HUDEP-2 (cell line): ENCODE results near the gene PTPRJ.

Experiments used
- DNase-seq, 76 experiments: peaks; one replicate each; lab custom pipeline; 2025; ENCODE audit not compliant: unreplicated experiment in 76 of 76; lab: John Stamatoyannopoulos, UW

Gene PTPRJ

GRCh38 chr11:48056325-48057183 lies 76.2 kb downstream of the PTPRJ start:
- no peak for DNase-seq

DNA sequence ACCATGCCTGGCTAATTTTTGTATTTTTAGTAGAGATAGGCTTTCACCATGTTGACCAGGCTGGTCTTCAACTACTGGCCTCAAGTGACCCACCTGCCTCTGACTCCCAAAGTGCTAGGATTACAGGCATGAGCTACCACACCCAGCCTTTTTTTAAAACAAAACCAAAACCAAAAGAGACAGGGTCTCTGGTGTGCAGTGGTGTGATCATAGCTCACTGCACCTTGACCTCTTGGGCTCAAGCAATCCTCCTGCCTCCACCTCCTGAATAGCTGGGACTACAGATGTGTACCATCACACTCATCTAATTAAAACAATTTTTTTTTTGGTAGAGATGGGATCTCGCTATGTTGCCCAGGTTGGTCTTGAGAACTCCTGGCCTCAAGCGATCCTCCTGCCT lies 77.7 kb downstream of the PTPRJ start:
- no peak for DNase-seq

DNA sequence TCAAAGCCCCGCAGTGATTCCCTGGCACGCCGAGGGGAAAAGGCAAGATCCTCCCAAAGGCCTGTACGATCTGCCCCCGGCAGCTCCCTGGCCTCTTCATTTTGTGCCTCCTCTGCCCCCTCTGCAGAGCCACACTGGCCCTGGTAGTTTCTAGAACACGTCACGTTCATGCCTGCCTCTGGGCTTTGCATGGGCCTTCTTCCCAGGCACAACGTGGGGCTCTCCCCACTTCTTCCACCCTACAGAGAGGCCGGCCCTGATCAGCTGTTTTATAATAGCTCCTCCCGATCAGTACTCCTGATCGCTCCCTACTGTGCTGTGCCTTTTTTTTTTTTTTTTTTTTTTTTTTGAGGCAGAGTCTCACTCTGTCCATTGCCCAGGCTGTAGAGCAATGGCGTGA lies 78.4 kb downstream of the PTPRJ start:
- DNase-seq = no peak

GRCh38 chr11:48062649-48063048 lies 82.3 kb downstream of the PTPRJ start:
- no peak for DNase-seq

- DNase-seq = no peak
These were observed 83.1 kb downstream of the PTPRJ start for GRCh38 chr11:48063424-48063978.

DNA sequence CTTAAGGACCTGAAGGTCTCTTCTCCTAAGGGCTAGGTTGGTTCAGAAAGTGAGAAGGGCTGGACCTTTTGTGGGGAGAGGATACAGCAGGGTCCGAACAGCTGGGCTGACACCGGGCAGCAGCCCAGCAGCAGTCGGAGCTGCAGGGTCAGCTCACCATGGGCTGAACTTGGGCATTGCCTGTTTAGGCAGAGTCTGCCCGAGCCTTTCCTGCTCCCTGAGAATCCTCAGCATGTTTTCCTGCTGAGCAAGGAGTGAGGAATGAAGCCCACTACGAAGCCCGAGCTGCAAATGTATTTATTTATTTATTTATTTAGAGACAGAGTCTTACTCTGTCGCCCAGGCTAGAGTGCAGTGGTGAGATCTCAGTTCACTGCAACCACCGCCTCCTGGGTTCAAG lies 83.9 kb downstream of the PTPRJ start:
- DNase-seq = no peak

GRCh38 chr11:48066881-48067800 lies 86.8 kb downstream of the PTPRJ start:
- no peak for DNase-seq

GRCh38 chr11:48073031-48073861 lies 92.9 kb downstream of the PTPRJ start:
- no peak for DNase-seq

DNA sequence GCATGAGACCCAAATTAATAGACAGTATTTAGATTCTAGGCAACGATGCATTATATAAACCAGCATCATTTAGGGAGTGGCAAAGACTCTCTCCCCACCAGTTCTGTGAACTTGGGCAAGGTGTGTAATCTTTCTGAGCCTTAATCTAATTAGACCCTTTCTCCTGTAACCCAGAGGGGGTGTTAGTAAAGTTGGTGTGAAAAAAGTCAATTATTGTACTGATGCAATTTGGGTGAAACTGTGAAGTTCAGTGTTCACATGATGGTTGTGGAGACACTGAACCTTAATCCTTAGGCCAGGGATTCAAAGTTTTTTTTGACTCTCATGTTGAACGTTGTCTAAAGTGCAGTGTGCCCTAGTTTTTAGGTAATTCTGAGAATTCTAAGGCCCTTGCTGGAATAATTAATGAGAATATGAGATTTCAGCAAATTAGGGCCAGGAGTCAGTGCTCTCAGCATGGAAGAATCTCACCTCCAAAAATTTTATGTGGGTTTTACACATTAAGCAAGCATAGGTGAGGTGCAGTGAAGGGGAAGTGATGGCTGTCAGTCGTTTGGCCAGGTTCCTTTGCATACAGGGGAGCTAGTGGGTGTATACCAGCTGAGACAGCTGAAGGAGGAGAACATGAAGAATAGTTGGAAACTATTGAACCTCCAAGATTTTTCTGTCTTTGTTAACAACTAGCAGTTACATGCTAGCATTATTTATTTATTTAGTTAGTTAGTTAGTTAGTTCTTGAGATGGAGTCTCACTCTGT lies 94.2 kb downstream of the PTPRJ start:
- no peak for DNase-seq

- DNase-seq = no peak
These were observed 95.3 kb downstream of the PTPRJ start for GRCh38 chr11:48075637-48076036.

DNA sequence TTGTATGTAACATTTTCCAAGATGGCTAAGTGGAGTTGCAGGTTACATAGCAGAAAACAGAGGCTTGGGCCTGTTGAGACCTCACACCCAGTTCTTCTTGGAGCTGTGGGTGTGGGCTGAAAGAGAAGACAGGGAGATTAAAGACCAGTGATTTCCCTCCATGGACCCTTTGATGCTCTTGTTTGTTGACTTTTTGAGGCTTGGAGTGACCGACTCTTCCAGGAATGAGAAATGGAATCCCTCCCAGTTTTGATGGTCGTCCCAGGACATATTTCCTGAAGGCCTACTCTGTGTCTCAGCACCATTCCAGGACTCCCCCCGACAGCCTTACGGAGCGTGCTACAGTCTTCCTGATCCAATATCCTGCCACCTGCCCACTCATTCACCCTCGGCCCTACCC lies 96.9 kb downstream of the PTPRJ start:
- DNase-seq = no peak

DNA sequence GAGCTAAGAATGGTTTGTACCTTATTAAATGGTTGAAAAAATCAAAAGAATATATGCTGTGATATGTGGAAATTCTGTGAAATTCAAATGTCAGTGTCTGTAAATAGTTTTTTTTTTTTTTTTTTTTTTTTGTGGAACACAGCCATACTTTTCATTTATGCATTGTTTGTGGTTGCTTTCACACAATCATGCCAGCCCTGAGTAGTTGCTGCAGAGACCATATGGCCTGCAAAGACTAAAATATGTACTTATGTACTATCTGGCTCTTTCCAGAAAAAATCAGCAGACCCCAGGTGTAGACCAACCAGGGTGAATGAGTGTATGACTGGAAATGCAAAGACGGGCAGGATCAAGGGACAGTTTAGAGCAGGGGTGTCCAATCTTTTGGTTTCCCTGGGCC lies 98.3 kb downstream of the PTPRJ start:
- DNase-seq = no peak

DNA sequence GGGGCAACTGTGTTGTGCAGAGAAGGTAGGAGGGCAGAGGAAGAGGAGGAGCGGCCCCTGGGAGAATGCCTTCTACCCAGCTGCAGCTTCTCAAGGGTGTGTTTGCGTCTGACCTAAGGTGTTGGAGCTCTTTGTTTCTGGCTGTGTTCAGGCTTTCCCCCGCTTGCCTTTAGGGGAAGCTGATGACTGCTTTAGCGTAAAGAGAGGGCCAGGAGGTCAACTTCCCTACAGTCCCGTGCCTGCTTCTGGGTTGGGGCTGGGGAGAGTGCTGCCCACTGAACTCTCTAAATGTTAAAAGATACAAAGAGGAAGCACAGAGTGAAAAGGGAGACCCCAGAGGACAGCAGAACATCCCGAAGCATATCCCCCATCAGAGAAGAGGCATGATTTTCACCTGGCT lies 99.2 kb downstream of the PTPRJ start:
- no peak for DNase-seq

- DNase-seq = no peak
These were observed 100.0 kb downstream of the PTPRJ start for GRCh38 chr11:48080301-48080861.

DNA sequence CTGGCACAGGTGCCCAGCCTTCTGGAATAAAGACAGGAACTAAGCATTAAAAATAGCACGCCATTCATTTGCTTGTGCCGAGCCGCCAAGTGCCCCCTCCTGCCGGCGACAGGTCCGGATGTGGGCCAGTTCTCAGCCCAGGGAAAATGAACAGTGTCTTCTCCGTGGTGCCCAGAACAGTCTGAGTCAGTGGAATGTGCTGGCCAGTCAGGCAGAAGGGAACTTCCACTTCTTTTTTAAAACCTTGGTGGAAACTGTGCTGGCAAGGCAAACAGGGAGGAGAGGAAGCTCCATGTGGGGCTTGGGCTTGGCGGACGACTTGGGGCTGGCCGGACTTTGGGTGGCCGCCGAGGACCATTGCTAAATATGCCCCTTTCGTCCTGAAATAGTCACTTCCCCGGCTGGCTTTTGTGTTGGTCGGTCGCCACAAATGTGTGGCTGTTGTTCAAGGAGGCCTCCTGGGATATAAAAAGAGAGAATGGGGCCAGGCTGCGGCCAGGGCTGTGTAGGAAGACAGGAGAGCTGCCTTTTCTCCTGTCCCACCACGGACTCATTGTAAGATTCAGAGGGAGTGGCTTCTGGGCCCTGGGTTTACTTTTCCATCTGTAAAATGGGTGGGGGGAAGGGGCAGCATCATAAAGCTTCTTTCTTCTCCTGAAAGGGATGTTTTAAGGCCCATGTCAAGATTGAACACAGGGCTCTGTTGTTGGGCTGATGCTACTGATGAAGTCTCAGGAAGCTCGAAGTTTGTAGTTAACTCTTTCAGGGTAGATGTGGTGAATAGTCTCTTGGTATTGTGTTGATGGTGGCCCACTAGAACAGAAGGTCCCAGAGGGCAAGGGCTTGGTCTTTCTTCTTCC lies 101.0 kb downstream of the PTPRJ start:
- DNase-seq = no peak

DNA sequence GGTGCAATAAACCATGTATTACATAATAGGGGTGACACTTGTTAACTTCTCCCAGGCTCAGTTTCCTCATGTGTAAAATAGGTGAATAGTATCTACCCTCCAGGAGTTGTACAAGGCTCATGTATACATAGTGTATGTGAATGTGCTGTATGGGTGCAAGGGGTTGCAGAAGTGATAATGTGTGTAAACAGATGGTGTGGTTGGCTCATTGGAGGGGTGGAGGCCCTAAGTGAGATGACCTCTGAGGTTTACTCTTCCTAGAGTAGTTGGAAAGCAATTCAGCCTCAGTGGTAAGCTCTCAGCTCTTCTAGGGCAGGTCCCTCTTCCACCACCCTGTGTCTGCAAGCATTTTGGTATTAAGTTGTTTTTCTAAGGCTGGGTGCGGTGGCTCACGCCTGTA lies 102.4 kb downstream of the PTPRJ start:
- no peak for DNase-seq

GRCh38 chr11:48083421-48083820 lies 103.1 kb downstream of the PTPRJ start:
- DNase-seq = no peak

DNA sequence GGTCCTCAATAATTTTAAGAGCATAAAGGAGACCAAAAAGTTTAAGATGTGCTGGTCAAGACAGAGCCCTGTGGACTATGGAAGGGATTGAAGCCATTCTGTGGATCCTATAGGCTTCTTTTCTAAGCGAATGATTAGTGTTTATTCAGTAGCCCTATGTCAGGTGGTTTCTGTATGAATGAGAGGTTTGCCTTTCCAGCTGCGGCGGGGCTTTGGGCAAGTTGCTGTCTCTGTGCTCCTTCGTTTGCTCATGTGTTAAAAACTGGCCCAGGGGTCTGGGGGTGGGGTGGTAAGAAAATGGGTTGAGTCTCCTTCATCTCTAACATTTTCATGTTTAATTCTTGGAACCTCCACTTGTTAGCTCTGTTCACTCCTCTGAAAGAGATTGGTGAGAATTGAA lies 105.3 kb downstream of the PTPRJ start:
- DNase-seq = no peak

GRCh38 chr11:48087422-48087821 lies 107.1 kb downstream of the PTPRJ start:
- DNase-seq = no peak
